A549 treated with Mapracorat at 1 μM for 4 hours (cell line): ENCODE measurements around the gene CCDC146. TPM values are rescaled to one million over a fixed set of nuclear protein-coding genes. Genes with fewer than 3 reads are reported as not detected.

ENCODE experiments used
- total RNA-seq: library from RNA; stranded (reverse); fragments of 200-300 nt; extraction: Qiagen RNA extraction; gene quantifications from 5 replicates; pipeline ENCODE4 v1.2.3, GENCODE V29; 2022

Gene CCDC146
- 0.48 to 0.84 TPM (median 0.50 TPM) in 5 replicates for total RNA-seq

GRCh38 chr7:77121860-77122681, at the start of gene CCDC146:
CCDC146 (plus strand) TSS chr7:77122615; CDS start chr7:77167669, 45,054 bp downstream.

GRCh38 chr7:77199013-77199966, 76.9 kb downstream of the CCDC146 start, which contains the start of gene FGL2:
FGL2 (minus strand) TSS chr7:77199819; CDS start chr7:77199793, 26 bp downstream.

Other genes with a start within 250 kb of the CCDC146 start
- gene SPDYE17, start 90.3 kb upstream of the CCDC146 start, total RNA-seq, result not detected in 5 replicates
- gene SPDYE18, start 60.1 kb upstream of the CCDC146 start, total RNA-seq, result 0.17 to 0.28 TPM (median 0.19 TPM) in 3 of 5 replicates, not detected in the others
- not detected in 5 replicates for gene FGL2, start 77.2 kb downstream of the CCDC146 start, total RNA-seq